DMS114 treated with DMSO at 0.1 percent for 48 hours (cell line): ENCODE data around the gene SLC7A10.
"Not testable (repeated sequence)": the region's sequence is repeated elsewhere in the genome, so short reads cannot be mapped to it uniquely, and the experiment has no call there.

Experiments
- DNase-seq: peaks from one replicate; lab custom pipeline; 2025; ENCODE audit not compliant: unreplicated experiment; lab: John Stamatoyannopoulos, UW

The SLC7A10 gene

DNA sequence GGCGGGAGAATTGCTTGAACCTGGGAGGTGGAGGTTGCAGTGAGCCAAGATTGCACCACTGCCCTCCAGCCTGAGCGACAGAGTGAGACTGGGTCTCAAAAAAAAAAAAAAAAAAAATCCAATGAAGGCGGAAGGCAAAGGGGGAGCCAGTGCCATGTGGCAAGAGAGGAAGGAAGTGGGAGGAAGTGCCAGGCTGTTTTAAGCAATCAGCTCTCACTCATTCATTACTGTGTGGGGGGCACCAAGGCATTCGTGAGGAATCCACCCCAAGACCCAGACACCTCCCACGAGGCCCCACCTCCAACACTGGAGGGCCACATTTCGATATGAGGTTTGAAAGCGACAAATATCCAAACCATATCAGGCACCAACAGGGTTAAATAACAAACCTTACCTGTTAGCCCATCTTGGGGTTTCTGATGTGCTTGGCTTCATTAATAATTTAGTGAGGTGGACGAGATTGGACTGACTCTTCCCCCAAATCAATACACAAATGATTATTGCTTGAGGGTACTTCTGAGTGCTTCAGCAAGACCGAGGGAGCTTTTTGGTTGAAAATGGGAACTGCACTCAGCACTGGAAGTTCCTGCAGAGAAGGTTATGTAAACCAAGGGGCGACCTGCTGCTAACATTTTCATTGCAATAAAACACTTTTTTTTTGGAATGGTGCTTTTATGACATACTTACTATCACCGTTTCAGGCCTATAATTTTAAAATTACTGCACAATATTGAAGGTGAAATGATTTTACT is 39.0 kb downstream of the SLC7A10 start:
- DNase-seq = no peak

GRCh38 chr19:33177417-33177979 is 48.2 kb downstream of the SLC7A10 start:
- peak; percentile 73 for DNase-seq

DNA sequence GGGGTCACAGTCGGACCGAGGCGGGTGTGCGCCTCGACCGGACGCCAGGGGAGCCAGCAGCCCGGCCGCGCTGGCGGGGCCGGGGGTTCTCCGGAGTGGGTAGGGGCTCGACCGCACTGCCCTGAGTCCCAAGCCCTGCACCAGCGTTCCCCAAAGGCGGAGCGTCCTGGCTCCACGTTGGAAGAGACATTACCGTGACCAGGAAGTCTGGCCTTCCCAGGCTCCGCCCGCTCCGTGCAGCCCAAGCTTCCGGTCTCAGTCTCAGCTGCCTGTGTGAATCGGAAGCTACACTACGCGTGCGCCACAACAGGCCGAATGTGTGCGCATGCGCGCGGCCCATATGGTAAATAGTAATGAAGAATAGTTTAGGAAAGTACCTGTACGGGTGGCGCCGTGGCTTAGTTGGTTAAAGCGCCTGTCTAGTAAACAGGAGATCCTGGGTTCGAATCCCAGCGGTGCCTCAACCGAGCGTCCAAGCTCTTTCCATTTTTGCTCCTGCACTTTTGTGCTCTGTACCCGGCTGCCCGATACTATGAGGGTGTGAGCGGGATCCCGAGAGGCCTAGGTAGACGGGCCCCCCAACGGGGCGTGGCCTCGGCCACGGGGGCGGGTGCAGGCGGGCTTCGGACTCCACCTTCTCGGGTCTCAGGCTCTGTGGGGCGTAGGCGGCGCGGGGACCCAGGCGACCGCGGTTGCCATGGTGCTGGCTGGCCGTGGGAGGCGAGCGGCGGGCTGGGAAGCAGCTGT is 48.8 kb downstream of the SLC7A10 start:
- peak; percentile 98 for DNase-seq

DNA sequence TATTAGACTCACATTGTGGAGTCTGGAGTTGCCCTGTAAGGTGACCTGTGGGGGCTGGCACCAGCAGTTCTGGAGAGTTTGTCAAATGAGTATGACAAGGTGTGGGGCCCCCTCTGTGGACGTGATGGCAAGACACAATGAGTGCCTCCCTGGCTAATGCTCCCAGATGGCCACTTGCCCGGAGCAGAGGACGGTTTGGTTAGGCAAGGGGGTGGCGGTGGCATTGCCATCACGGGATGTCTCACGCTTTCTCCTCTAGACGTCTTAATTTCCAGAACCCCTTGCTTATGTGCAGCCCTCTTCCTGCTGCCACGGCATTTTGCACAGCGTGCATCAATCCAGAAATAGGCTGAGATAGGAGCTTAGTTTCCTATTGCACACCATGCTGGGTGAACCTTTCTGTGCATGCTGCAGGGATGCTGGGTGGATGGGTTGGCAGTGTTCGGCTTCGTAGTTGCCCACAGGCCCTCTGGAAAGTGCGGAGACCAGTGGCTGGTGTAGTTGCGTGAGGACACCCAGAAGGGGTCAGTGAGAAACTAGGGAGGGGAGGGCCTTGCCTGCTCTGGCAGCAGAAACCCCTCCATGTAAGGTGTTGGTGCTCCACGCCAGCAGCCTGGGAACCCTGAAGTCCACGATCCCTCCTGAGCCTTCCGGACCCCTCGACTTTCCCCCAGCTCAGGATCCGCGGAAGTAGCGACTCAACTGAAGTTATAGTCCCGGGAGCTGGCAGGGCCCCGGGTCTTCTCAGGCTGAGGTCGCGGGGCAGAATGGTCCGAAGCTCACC is 49.6 kb downstream of the SLC7A10 start:
- DNase-seq = no peak

DNA sequence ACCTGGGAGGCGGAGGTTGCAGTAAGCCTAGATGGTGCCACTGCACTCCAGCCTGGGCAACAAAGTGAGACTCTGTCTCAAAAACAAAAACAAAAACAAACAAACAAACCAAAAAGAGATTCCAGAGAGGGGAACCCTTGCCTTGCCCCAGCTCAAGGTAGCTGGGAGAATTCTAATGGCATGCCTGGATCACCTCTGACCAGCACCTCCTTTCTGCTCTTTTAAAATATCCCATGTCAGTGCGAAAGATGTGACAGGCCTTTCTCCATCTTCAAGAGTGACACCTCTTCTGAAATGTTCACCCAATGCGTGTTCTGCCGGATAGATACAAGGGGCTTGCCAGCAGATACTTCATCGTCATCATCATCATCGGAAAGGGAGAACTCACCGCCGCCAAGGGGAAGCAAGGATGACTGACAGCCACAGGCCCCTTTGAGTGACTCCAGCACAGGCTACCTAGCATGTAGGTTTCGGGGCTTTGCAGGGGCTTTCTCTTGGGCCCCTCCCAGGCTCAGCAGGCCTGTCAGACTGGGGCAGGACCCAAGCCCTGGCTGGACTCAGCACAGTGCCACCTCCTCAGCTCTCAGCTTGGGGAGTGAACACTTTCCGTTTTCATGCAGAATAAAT is 50.4 kb downstream of the SLC7A10 start:
- DNase-seq = no peak

DNA sequence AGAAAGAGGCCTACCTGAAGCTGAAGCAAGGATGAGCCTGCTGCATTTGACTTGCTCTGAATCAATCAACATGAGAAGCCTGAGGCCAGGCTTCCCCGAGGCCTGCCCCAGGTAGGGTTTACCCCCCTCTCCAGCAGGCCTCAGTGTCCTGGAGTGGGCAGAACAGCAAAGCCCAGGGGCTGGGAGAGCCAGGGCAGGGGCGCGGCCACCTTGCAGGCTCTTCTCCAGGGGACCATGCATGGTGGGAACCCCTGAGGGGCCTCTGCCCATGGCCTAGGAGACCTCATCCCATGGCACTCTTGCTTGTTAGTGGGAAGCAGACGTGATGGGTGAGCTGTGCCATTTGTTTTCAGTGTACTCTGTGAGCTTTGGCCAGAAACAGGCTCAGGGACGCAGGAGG is 51.5 kb downstream of the SLC7A10 start:
- no peak for DNase-seq

- no peak for DNase-seq
Observed at GRCh38 chr19:33171916-33172359, 53.7 kb downstream of the SLC7A10 start.

DNA sequence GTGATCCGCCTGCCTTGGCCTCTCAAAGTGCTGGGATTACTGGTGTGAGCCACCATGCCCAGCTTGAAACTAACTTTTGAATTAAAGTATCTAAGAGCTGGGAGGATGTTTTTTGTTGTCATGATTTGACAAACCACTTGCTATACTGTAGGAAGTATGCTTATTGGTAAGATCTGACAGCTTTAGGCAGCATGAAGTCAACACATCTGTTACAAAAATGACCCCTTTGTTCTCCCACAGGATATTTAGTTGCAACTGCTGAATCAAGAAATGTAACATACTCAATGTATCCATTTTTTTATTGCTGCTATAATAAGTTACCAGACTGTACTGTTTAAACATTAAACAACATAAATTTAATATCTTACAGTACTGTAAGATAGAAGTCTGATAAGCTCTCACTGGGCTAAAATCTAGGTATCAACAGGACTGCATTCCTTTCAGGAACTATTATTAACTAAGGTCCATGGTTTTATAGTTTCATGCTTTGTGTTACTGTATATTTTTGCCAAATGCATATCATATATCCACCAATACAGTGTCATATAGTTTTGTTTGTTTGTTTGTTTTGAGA is 54.3 kb downstream of the SLC7A10 start:
- no peak for DNase-seq

DNA sequence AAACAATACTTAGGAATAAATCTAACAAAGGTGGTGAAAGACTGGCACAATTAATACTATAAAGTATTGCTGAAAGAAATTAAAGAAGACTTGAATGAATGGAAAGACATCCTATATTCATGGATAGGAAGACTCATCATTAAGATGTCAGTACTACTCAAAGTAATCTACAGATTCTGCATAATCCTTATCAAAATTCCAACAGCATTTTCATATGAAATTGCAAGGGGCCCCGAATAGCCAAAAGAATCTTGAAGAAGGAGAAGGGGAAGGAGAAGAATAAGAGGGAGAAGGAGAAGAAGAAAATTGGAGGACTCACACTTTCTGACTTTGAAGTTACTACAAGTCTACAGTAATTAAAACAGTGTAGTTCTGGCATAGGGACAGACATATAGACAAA is 57.1 kb downstream of the SLC7A10 start:
- no peak for DNase-seq

- DNase-seq = no peak
Observed at GRCh38 chr19:33167438-33167837, 58.2 kb downstream of the SLC7A10 start.

DNA sequence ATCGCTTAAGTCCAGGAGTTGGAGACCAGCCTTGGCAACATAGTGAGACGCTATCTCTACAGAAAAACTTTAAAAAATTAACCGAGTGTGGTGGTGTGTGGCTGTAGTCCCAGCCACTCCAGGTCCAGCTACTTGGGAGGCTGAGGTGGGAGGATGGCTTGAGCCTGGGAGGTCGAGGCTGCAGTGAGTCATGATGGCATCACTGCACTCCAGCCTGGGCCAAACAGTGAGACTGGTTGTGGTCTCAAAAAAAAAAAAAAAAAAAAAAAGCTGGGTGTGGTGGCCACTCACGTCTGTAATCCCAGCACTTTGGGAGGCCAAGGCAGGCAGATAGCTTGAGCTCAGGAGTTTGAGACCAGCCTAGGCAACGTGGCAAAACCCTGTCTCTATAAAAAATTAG is 59.6 kb downstream of the SLC7A10 start:
- DNase-seq = not testable (repeated sequence)

DNA sequence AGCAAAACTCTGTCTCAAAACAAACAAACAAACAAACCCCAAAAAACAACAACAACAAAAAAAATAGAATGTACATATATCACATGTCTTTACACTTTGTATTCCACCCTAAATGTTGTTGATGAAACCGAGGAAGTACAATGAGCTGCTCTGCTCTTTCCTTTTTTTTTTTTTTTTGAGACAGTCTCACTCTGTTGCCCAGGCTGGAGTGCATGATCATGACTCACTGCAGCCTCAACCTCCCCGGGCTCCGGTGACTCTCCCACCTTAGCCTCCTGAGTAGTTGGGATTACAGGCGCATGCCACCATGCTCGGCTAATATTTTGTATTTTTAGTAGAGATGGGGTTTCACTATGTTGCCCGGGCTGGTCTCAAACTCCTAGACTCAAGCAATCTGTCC is 62.2 kb downstream of the SLC7A10 start:
- no peak for DNase-seq

DNA sequence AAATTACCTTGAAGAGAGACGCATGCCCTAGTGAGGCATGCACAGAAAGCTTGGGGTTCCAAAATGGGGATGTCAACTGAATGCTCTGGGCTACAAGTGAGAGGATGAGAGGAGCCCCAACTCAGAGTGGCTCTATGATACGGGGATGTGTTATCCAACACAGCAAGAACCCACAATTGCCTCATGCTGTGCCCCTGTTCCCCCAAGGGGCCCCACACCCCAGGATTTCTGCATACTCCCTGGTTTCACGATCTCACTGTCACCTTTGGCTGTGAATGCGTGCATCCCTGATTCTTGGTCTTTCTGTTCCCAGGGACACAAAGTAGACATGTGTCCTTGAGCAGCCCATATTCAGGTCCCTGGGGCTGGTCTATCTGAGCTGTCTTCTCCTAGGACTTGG is 64.4 kb downstream of the SLC7A10 start:
- no peak for DNase-seq

GRCh38 chr19:33159893-33160292 is 65.8 kb downstream of the SLC7A10 start:
- no peak for DNase-seq

DNA sequence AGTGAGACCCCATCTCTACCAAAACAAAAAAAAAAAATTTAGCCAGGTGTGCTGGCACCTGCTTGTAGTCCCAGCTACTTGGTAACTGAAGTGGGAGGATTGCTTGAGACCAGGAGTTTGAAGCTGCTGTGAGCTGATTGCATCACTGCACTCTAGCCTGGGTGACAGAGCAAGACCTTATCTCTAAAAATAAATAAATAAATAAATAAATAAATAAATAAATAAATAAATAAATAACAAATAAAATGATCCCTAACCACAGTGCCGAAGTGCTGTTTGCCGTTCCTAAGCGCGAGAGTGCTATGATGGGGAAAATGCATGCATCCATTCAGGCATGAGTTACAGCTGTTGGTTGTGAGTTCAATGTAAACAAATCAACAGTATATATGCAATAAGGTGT is 66.5 kb downstream of the SLC7A10 start:
- no peak for DNase-seq
